Activated CD4-positive, alpha-beta T cell treated with anti-CD3 and anti-CD28 coated beads, Interleukin-2, amount 10 ng/mL, durations not matched to agents 24 days and 14 days (primary cell): ENCODE results near the gene RABEPK. TPM values are rescaled to one million over a fixed set of nuclear protein-coding genes. Genes with fewer than 3 reads are reported as not detected.
A peak's percentile ranks its signal among the peaks of the same experiment; 100 is the strongest.
"Not testable (repeated sequence)": the region's sequence is repeated elsewhere in the genome, so short reads cannot be mapped to it uniquely, and the experiment has no call there.

Experiments used
- DNase-seq: peaks from one replicate; pipeline ENCODE4 v3.0.0; 2022
- H3K27ac Mint-ChIP-seq: one replicate; pipeline ENCODE4 v1.8.0; 2022; ENCODE audit warnings: mild to moderate bottlenecking, mixed read lengths
- H3K27me3 Mint-ChIP-seq: one replicate; pipeline ENCODE4 v1.8.0; 2022; ENCODE audit warnings: mixed read lengths
- H3K36me3 Mint-ChIP-seq: one replicate; pipeline ENCODE4 v1.8.0; 2022; ENCODE audit warnings: low read depth, mild to moderate bottlenecking, mixed read lengths
- H3K4me1 Mint-ChIP-seq: one replicate; pipeline ENCODE4 v1.8.0; 2021; ENCODE audit warnings: mixed read lengths
- H3K4me3 Mint-ChIP-seq: one replicate; pipeline ENCODE4 v1.8.0; 2022; ENCODE audit warnings: mild to moderate bottlenecking, moderate library complexity, mixed read lengths
- H3K9me3 Mint-ChIP-seq: one replicate; pipeline ENCODE4 v1.8.0; 2021; ENCODE audit warnings: mixed read lengths
- intact Hi-C: fragments of 100-400 bp; cut with micrococcal nuclease; formaldehyde crosslinking; loops from one replicate; pipeline ENCODE4 v1.15.1; 2023
- total RNA-seq: library from RNA; stranded (reverse); gene quantifications from 2 replicates; pipeline ENCODE4 v1.2.3, GENCODE V29; 2022

Gene RABEPK
- total RNA-seq, 1 donor from 2014 or later, result 36.6 TPM

- intact Hi-C loops, result no loop called here
- H3K36me3 Mint-ChIP-seq, result peaks cover 10% of the 10 kb centered on the region
- no peak overlapping the region for H3K4me3 Mint-ChIP-seq
Measured at GRCh38 chr9:125227761-125228160, 27.4 kb downstream of the RABEPK start.

GRCh38 chr9:125233678-125234077, 33.3 kb downstream of the RABEPK start:
- H3K4me3 Mint-ChIP-seq, result no peak overlapping the region
- no peaks in the 10 kb centered on the region for H3K27me3 Mint-ChIP-seq
- intact Hi-C loops, result no loop called here
- H3K9me3 Mint-ChIP-seq, result no peaks in the 10 kb centered on the region
- no peak for DNase-seq
- peaks cover 48% of the 10 kb centered on the region for H3K36me3 Mint-ChIP-seq
- H3K4me1 Mint-ChIP-seq, result peaks cover 32% of the 10 kb centered on the region
- H3K27ac Mint-ChIP-seq, result no peak overlapping the region

More at GRCh38 chr9:125227761-125228160, 27.4 kb downstream of the RABEPK start:
- H3K27ac Mint-ChIP-seq, result no peak overlapping the region
- no peaks in the 10 kb centered on the region for H3K27me3 Mint-ChIP-seq
- no peaks in the 10 kb centered on the region for H3K9me3 Mint-ChIP-seq
- no peak for DNase-seq
- no peaks in the 10 kb centered on the region for H3K4me1 Mint-ChIP-seq

GRCh38 chr9:125234099-125234498, 33.8 kb downstream of the RABEPK start:
- intact Hi-C loops, result not testable (repeated sequence)
- H3K4me1 Mint-ChIP-seq, result peaks cover 36% of the 10 kb centered on the region

GRCh38 chr9:125235804-125236519, 35.6 kb downstream of the RABEPK start:
- H3K27ac Mint-ChIP-seq, result peak overlapping the region; percentile 47
- peak overlapping the region; percentile 93 for H3K4me3 Mint-ChIP-seq
- H3K27me3 Mint-ChIP-seq, result no peaks in the 10 kb centered on the region
- peaks cover 37% of the 10 kb centered on the region for H3K4me1 Mint-ChIP-seq
- DNase-seq, result no peak
- no peaks in the 10 kb centered on the region for H3K9me3 Mint-ChIP-seq
- H3K36me3 Mint-ChIP-seq, result peaks cover 70% of the 10 kb centered on the region
- intact Hi-C loops, result no loop called here

More at GRCh38 chr9:125234099-125234498, 33.8 kb downstream of the RABEPK start:
- H3K36me3 Mint-ChIP-seq, result peaks cover 52% of the 10 kb centered on the region
- not testable (repeated sequence) for H3K9me3 Mint-ChIP-seq, H3K4me3 Mint-ChIP-seq, H3K27me3 Mint-ChIP-seq, H3K27ac Mint-ChIP-seq, DNase-seq

- intact Hi-C loops, result not testable (repeated sequence)
- peaks cover 37% of the 10 kb centered on the region for H3K4me1 Mint-ChIP-seq
Measured at GRCh38 chr9:125236520-125237159, 36.3 kb downstream of the RABEPK start.

GRCh38 chr9:125238127-125238914, 38.0 kb downstream of the RABEPK start:
- H3K4me3 Mint-ChIP-seq, result peak overlapping the region; percentile 93
- intact Hi-C loops, result no loop called here
- DNase-seq, result no peak
- no peaks in the 10 kb centered on the region for H3K9me3 Mint-ChIP-seq
- peak overlapping the region; percentile 36 for H3K27ac Mint-ChIP-seq
- peaks cover 69% of the 10 kb centered on the region for H3K36me3 Mint-ChIP-seq
- peaks cover 41% of the 10 kb centered on the region for H3K4me1 Mint-ChIP-seq
- peaks cover 2% of the 10 kb centered on the region for H3K27me3 Mint-ChIP-seq

More at GRCh38 chr9:125236520-125237159, 36.3 kb downstream of the RABEPK start:
- peak overlapping the region; percentile 93 for H3K4me3 Mint-ChIP-seq
- H3K27me3 Mint-ChIP-seq, H3K9me3 Mint-ChIP-seq, DNase-seq: not testable (repeated sequence)
- H3K27ac Mint-ChIP-seq, result peak overlapping the region; percentile 47
- peaks cover 73% of the 10 kb centered on the region for H3K36me3 Mint-ChIP-seq

GRCh38 chr9:125238915-125239446, 38.6 kb downstream of the RABEPK start:
- DNase-seq, result no peak
- intact Hi-C loops, result no loop called here
- Mint-ChIP-seq H3K4me1 (peaks cover 44% of the 10 kb centered on the region), H3K27ac (peak overlapping the region; percentile 36), H3K4me3 (peak overlapping the region; percentile 93), H3K36me3 (peaks cover 65% of the 10 kb centered on the region), H3K27me3 (peaks cover 2% of the 10 kb centered on the region), H3K9me3 (no peaks in the 10 kb centered on the region)

- Mint-ChIP-seq H3K36me3 (peaks cover 61% of the 10 kb centered on the region), H3K9me3 (no peaks in the 10 kb centered on the region), H3K27ac (peak overlapping the region; percentile 98), H3K4me3 (peak overlapping the region; percentile 93), H3K4me1 (peaks cover 44% of the 10 kb centered on the region), H3K27me3 (peaks cover 2% of the 10 kb centered on the region)
- intact Hi-C loops, result loop anchor here (2.0 to 10.0 kb wide), 4 partner anchors 93 to 468 kb away; partner anchors contain the start of genes NR6A1 and SCAI
- no peak for DNase-seq
Measured at GRCh38 chr9:125239631-125240597, 39.6 kb downstream of the RABEPK start.

GRCh38 chr9:125240649-125240999, 40.3 kb downstream of the RABEPK start:
- Mint-ChIP-seq H3K9me3 (no peaks in the 10 kb centered on the region), H3K36me3 (peaks cover 54% of the 10 kb centered on the region), H3K4me1 (peaks cover 37% of the 10 kb centered on the region), H3K27me3 (peaks cover 2% of the 10 kb centered on the region), H3K4me3 (peak overlapping the region; percentile 93), H3K27ac (peak overlapping the region; percentile 98)
- intact Hi-C loops, result loop anchor here (2.0 to 10.0 kb wide), 4 partner anchors 92 to 468 kb away; partner anchors contain the start of genes NR6A1 and SCAI
- no peak for DNase-seq

- H3K9me3 Mint-ChIP-seq, result no peaks in the 10 kb centered on the region
- H3K27me3 Mint-ChIP-seq, result peaks cover 2% of the 10 kb centered on the region
- peaks cover 50% of the 10 kb centered on the region for H3K36me3 Mint-ChIP-seq
- peak; percentile 100 for DNase-seq
- peak within 1 kb of the TSS; percentile 93 for H3K4me3 Mint-ChIP-seq
- peaks cover 34% of the 10 kb centered on the region for H3K4me1 Mint-ChIP-seq
- H3K27ac Mint-ChIP-seq, result peak within 1 kb of the TSS; percentile 98
- intact Hi-C loops, result loop anchor here (1.0 to 10.0 kb wide), 9 partner anchors 20 to 469 kb away; partner anchors contain the start of genes ARPC5L, GAPVD1, GOLGA1 and NR6A1
Measured at GRCh38 chr9:125241000-125241862, 40.9 kb downstream of the RABEPK start, which contains the start of gene HSPA5. TSS of gene HSPA5 (minus strand) at chr9:125241343. CDS start at chr9:125241126, 217 bp downstream.

- DNase-seq, result no peak
- H3K9me3 Mint-ChIP-seq, result no peaks in the 10 kb centered on the region
Measured at GRCh38 chr9:125241863-125242739, 41.8 kb downstream of the RABEPK start.

More at GRCh38 chr9:125241863-125242739, 41.8 kb downstream of the RABEPK start:
- intact Hi-C loops, result loop anchor here (1.0 to 10.0 kb wide), 9 partner anchors 19 to 470 kb away; partner anchors contain the start of genes ARPC5L, GAPVD1, GOLGA1 and NR6A1
- H3K4me3 Mint-ChIP-seq, result peak overlapping the region; percentile 93
- peaks cover 2% of the 10 kb centered on the region for H3K27me3 Mint-ChIP-seq
- H3K4me1 Mint-ChIP-seq, result peaks cover 26% of the 10 kb centered on the region
- peak overlapping the region; percentile 98 for H3K27ac Mint-ChIP-seq
- H3K36me3 Mint-ChIP-seq, result peaks cover 41% of the 10 kb centered on the region
